ENCODE results near the gene SRXN1.

SRXN1 gene

DNA sequence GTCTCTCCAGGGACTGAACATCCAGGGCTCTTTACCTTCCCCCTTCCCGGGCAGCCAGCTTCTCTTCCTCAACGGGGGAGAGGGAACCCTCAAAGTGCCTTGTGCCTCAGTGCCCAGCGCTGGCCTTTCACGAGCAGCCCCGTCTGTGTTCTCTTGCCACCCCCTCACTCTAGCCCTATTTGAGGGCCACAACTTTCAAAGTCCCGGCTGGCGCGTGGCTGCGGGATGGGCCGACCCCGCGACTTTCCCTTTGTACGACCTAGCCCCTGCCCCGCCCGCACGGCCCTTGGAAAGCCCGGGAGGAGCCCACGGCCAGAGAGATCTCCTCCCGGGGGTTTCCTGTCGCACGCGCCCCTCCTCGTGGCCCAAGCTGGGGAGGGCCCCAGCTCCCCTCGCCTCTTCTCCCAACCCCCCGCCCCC, 22.0 kb upstream of the SRXN1 start:
- DNase-seq, result no peak

DNA sequence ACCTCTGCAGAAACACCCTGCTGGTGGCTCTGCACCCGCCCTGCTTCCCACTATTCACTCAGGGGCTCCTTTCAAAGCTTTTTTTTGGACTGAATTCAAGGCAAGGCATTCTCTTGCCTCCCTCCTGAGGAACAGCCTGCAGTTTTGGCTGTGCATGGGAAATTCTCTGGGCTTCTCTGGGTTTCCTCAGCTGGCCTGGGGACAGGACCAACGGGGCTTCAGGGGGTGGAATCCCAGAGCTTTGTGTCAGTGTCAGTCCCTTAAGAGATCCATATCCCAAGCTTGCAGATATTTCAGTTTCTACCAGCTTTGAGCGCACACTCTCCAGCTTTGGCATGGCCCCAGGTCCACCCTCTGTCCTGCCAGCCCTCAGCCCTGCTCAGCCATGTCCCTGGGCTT, 20.6 kb upstream of the SRXN1 start:
- no peak for DNase-seq

GRCh38 chr20:672963-673602, 20.1 kb upstream of the SRXN1 start:
- no peak for DNase-seq

GRCh38 chr20:671252-672030, 18.4 kb upstream of the SRXN1 start:
- no peak for DNase-seq

DNA sequence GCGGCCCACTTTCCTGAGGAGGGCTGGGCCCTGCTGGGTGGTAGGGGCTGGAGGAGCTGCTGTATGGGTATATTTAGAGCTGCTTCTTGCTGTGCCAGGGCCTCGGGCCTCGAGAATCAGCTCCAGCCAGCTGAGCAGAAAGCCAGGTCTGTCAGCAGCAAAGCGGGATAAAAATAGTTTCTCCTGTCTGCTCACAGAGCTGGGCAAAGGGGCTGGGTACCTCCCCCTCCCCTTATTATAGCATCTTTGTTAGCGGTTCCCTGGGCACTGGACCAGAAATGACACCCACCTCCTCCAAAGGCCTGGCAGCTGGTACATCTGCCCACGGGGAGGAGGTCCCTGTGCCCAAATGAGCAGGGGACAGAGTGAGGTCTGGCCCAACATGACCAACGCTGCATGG, 16.6 kb upstream of the SRXN1 start:
- no peak for DNase-seq

- DNase-seq, result no peak
Measured at GRCh38 chr20:668638-669037, 15.6 kb upstream of the SRXN1 start.

DNA sequence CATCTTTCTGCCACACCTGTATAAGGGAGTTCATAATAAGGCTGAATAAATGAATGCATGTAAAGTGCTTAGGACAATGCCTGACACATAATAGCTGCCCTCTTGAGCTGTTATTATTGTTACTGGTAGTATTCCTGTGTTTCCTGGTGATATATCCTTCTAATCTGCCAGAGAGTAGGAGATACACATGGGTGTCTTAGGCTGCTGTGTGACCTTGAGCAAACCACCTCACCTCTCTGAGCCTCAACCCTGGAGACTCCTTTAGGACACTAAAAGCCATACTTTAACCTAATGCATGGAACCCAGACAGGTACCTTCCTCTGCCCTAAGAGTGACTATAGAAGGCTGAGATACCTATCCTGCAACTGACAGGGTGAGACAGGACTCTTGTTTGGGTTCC, 15.1 kb upstream of the SRXN1 start:
- DNase-seq, result no peak

- DNase-seq, result no peak
Measured at GRCh38 chr20:667351-668034, 14.5 kb upstream of the SRXN1 start.

DNA sequence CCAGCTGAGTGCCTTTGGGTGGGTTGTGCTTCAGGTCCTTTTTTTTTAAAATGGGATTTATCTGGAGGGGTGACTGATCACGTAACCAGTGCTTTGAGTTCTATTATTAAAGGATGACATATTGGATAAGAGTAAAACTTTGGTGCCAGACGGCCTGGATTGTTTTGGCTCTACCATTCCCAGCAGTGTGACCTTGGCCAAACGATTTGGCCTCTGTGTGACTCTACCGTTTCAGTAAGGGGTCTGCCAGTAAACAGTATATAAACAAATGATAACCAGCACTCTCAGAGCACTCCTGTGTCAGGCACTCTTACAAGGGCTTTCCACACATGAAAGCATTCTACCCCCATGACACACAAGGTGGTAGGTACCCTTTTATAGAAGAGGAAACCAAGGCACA, 13.9 kb upstream of the SRXN1 start:
- no peak for DNase-seq

DNA sequence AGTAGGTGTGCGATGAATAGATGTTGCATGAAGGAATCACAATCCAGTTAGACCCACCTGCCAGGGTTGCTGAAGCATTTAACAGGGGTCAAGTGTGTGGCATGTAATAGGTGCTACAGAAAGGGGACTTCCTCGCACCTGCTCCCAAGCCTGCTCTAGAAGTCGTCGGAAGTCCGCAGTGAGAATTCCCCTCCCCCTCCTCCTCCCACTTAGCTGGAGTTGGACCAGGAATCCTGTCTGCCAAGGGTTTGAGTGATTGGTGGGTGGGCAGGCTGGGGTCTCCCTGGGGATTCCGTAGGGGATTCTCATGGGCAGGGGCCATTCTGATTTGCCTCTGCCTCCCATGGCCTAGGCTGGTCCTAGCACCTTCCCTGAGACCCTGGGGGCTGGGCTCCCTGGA, 12.3 kb upstream of the SRXN1 start:
- DNase-seq, result no peak

DNA sequence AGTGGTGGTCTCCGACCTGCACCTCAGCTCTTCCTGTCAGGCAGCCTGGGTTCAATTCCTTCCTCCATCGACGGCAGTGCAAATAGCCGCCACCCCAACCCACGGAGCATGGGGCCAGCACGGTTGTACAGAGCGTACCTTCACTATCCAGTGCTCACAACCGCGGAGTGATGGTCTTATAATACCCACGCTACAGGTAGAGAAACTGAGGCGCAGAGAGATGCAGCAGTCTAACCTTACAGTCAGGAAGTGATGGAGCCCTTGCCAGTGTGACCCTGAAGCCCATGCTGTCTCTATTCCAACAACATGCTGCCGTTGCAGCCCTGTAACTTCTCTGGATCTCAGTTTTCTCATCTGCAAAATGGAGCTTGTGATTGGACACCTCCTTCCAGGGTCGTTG, 11.6 kb upstream of the SRXN1 start:
- no peak for DNase-seq

DNA sequence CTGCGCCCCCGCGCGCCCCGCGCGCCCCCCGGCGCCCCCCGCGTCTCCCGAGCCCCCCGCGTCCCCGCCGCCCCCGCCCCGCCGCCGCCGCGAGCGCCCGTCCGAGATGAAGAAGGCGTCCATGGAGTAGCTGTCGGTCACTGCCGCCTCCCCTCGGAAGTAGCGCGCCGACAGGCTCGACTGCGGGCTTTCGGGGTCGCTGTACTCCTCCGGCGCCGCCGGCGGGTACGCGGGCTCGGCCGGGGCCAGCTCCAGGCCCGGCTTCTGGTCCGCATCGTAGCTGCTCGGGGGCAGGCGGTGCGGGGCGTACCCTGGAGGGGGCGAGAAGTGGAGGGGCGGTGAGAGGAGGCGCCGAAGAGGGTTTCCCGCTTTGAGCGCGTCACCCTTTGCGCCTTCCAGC, 11.2 kb upstream of the SRXN1 start:
- no peak for DNase-seq

DNA sequence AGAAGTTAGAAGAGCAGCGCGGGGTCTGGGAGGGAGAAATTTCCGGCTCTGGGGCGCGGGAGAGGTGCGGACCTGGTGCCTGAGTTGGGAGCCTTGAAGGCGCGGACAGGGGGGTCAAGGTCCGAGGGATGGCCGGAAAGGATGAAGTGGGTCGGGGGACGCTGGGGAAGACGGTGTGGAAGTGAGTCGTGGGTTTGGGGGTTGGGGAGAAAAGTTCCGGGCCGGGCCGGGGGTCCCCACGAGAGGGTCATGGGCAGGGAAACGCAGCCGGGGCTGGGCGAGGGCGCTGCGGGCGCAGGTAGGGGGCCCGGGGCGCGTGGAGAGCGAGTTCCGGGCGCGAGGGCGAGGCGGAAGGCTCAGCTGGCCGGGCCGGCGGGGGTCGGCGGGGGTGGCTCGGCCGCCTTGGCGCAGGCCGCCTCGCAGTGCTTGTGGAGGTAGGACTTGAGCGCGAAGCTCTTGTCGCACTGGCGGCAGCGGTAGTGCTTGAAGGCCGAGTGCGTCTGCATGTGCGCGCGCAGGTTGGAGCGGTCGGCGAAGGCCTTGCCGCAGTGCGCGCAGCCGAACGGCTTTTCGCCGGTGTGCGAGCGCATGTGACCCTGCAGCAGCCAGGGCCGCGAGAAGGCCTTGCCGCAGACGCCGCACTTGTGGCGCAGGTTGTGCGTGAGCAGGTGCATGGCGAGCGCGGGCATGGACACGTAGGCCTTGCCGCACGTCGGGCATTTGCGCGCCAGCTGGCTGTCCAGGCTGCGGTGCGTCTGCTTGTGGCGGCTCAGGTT, 10.5 kb upstream of the SRXN1 start:
- DNase-seq, result no peak

DNA sequence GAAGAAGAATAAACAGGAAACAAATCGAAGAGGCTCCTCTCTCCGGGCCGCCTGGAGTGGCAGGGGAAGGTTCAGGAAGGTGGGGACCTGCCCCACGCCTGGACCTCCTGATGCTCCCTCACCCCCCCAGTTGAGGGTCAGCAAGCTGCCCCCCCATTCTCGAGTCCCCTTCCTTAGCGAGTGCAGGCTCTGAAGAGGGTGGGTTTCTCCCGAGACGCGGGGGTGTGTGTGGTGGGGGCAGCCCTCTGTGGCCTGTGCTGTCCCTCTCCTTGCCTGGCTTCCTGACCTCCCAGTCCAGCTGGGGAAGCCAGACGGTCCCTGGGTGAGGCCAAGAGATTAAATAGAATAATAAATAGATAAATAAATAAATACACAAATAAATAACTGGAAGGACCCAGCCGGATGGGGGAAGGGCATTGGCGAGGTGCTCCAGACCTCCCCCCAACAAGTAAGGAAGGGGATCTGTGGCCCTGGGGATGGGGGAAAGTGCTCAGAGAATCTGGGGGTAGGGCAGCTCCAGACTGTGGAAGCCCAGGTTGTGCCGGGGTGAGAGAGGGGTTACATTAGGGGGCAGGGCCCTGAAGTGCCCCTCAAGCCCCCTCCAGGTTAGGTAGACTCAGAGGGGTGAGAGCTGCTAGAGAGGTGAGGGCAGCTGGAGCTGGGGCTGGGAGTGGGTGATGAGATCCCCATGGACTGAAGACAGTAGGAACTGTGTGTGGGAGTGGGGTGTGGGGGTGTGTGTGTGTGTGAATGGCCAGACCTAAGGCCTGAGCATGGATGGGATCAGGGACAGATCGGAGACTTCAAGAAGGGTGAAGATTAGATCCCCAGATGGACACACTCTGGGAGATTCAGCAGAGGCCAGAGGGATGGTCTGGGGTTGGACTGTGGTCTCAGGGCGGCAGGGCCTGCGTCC, 9.5 kb upstream of the SRXN1 start:
- DNase-seq, result no peak

GRCh38 chr20:661474-662270, 8.7 kb upstream of the SRXN1 start:
- no peak for DNase-seq

- no peak for DNase-seq
Measured at GRCh38 chr20:658731-659291, 5.8 kb upstream of the SRXN1 start.

DNA sequence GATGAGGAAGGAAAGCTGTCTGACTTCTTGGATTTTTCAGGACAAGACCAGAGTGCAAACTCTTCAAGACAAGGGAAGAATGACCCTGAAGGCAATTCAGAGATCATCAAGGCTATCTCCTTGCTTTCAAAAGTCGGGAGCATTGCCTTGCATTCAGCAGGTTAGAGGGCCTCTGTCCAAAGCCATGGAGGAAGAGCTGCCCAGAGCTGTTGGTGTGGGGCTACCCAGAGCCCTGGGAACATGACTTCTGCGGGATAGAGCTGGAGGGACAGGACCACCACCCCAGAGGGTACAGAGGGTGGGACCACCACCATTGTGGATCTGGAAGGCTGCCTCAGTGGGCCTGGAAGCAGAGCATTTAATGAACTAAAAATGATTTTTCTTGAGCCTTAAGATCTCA, 5.2 kb upstream of the SRXN1 start:
- no peak for DNase-seq

DNA sequence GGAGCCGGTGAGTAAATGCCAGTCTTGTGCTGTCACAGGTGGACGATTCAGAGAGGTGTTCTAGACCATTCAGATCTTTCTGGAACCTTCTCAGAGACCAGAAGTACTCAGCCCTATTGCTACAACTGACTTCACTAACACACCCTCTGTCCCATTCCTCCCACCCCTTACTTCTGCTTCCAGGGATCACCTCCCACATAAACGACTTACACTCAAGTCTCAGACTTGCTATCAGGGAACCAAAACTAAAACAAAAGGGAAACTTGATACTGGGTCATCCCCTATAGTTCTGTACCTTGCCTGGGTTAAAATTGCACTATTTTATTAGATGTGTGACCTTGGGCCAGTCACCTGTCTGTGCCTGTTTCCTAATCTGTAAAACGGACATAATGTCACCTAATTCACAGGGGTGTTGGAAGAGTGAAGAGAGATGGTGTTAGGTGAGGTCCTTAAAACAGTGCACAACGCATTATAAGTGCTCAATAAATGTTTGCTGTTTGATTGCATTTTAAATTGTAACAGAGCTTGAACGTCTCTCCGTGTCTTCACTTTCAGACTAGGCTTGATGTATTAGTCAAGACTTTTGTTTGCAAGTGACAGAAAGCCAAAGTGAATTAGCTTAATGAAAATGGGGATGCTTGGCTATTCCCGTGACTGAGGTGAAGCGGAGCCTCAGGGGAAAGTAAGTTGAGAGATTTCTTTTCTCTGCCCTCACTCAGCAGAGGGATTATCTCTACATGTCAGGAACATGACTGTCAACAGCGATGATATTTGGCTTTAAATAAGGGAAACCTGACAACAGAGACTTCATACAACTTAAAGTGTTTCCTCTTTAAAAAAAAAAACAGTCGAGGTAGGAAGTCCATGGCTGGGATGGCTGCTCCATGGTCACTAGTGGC, 3.0 kb upstream of the SRXN1 start:
- DNase-seq, result no peak

GRCh38 chr20:654417-654750, 1.4 kb upstream of the SRXN1 start:
- DNase-seq, result no peak

All from NCI-H1092 (cell line).